GM21737 (cell line): ENCODE data around the gene TMEM45B.
"Not testable (repeated sequence)": the region's sequence is repeated elsewhere in the genome, so short reads cannot be mapped to it uniquely, and the experiment has no call there.

ENCODE experiments used
- ATAC-seq: cut with Tn5 transposase; IDR thresholded peaks from one replicate; pipeline ENCODE4 v1.9.1; 2021; ENCODE audit warnings: mild to moderate bottlenecking, moderate library complexity; ENCODE audit not compliant: unreplicated experiment

TMEM45B gene

DNA sequence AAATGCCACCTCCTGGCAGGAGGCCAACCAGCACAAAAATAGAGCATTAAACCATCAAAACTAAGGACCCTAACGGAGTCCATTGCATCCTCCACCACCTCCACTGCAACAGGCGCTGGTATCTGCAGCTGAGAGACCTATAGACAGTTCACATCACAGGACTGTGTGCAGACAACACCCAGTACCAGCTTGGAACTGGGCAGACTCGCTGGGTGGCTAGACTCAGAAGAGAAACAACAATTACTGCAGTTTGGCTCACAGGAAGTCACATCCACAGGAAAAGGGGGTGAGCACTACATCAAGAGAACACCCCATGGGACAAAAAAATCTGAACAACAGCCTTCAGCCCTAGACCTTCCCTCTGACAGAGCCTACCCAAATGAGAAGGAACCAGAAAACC, 11.6 kb upstream of the TMEM45B start:
- no peak for ATAC-seq

DNA sequence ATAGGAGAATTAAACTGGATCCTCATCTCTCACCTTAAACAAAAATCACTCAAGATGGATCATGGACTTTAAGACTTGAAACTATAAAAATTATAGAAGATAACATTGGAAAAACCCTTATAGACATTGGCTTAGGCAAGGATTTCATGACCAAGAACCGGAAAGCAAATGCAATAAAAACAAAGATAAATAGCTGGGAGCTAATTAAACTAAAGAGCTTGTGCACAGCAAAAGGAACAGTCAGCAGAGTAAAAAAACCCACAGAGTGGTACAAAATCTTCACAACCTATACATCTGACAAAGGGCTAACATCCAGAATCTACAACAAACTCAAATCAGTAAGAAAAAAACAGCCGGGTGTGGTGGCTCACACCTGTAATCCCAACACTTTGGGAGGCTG, 7.4 kb upstream of the TMEM45B start:
- ATAC-seq: not testable (repeated sequence)

DNA sequence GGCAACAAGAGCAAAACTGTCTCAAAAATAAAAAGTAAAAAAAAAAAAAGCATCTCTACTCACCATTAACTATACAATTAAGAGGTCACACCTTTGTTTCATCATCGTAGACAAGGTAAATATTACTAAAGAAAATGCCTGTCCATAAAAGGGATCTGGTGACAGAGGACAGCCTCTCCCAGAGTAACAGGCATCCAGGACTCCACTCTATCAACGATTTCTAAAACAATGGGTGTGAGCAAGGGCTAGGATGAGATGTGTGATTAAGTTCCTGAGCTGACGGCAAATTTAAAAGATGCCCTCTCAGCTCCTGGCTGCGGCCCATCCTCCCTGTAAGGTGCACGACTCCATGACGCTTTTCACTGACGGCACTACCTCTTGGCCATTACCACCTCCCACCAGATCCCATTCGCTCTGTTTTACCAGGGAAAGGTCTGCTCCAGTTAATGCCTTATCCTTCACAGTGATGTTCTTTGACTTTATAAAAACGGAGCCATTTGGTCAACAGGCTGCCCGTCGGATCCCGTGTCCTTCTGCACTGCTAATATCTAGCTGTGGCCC, 2.3 kb upstream of the TMEM45B start:
- no peak for ATAC-seq

DNA sequence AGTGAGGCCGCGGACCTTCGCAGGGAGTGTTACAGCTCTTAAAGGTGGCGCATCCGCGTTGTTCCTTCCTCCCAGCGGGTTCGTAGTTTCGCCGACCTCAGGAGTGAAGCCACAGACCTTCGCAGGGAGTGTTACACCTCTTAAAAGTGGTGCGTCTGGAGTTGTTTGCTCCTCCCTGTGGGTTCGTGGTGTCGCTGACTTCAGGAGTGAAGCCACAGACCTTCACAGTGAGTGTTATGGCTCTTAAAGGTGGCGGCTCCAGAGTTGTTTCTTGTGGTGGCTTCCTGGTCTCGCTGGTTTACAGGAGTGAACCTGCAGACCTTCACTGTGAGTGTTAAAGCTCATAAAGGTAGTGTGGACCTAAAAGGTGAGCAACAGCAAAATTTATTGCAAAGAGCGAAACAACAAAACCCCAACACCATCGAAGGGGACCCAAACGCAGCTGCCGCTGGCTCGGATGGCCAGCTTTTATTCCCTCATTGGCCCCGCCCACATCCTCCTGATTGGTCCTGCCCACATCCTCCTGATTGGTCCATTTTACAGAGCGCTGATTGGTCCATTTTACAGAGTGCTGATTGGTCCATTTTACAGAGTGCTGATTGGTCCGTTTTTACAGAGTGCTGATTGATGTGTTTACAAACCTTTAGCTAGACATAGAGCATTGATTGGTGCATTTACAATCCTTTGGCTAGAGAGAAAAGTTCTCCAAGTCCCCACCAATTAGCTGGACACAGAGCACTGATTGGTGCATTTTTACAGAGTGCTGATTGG, 1.2 kb upstream of the TMEM45B start:
- no peak for ATAC-seq

DNA sequence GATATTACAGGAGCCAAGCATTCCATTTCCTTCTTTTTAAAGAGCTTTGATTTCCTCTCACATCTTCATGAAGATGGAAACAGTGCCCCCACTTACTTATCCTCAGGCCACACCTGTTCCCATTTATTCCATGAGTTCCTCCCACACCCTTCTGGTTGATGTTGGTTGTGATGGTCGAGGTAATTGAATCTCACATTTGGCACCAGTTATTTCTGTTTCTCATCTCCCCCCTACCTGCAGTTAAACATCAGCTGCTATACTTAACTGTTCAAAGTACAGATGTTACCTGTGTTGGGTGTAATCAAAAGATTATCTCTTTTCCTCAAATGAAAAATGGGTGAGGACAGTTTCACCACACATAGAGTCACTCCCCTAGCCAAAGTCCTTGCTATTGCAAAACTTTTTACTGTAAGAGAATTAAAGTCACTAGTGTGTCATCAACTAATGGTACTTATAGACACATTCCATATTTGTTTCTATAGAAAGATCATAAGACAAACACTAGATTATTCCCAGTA, 1.9 kb downstream of the TMEM45B start:
- ATAC-seq: no peak

DNA sequence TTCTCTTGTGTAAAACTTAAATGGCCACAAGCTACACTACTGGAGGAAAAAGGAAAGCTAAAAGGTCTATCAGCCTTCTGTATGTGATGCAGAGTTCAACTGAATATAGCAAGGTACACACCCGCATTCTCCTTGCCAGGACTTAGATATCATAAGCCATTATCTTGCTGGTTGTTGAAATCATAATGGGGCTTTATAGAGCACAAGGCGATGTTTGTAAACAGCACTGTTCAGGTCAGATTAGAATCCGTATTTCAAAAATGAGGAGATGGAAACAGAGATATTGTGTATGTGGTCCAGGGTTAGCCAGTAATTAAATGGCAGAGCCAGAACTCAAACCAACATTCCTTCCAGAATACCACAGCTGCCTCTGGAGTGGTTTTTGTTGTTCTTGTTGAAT, 2.6 kb downstream of the TMEM45B start:
- not testable (repeated sequence) for ATAC-seq

DNA sequence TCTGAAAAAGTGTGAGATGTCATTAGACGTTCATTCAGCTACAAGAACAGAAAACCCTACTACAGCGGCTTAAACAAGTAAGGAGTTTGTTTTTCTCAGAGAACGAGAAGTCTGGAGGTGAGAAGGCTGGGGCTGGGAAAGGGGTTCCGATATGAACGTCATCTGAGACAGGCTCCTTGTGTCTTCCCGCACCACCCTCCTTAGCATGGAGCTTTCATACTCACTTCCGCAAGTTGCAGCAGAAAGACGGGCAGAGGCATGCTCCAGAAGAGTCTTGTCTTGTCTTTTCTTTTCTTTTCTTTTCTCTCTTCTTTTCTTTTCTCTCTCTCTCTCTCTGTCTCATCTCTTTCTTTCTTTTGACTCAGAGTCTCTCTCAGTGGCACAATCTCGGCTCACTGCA, 3.6 kb downstream of the TMEM45B start:
- ATAC-seq: no peak

DNA sequence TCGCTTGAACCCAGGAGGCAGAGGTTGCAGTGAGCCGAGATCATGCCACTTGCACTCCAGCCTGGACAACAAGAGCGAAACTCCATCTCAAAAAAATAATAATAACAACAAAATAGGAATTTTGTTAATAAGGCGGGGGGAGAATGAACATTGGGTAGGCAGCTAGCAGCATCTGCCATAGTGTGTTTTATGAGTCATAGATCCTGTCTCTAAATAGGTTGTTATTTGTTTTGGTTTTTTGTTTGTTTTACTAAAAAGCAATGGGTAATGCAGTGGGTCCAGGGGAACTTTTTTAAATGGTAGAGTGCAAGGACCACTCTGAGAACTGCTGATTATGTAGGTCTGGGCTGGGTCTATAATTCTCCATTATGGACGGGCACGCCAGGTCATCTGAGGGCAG, 4.6 kb downstream of the TMEM45B start:
- ATAC-seq: not testable (repeated sequence)

DNA sequence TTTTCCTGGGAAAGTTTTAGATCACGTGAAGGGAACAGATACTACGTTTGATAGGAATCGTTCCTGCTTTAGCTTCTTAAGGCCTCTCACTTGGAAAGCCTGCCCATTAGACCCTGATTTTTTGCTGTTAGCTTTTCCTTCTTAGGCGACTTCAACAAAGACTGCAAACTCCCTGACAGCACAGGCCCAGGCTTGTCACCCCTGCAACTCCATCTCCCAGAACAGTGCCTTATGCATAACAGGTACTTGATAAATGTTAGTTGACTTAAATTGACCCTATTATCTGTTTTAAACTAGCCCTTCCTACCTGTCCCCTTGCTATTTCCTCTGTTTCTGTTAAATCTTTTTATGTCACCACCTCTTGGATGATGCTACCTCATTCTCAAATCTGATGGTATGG, 7.6 kb downstream of the TMEM45B start:
- not testable (repeated sequence) for ATAC-seq

DNA sequence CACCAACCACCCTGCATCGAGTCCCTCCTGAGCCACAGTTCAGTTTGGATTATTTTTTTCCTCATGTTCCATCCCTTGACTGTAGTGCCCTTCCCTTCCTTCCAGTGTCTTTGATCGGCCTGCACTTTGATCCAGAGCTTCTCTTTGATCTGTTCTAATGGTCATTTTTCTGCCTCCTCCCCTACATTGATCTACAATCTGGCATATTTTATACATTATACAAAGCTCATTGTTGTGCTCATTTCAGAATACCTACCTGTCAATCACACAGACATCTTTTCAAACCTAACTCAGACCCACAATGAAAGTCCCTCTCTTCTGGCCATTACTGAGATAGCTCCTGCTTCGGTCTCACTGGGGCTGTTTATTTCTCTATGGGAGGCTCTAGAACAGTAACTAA, 8.2 kb downstream of the TMEM45B start:
- ATAC-seq: not testable (repeated sequence)

DNA sequence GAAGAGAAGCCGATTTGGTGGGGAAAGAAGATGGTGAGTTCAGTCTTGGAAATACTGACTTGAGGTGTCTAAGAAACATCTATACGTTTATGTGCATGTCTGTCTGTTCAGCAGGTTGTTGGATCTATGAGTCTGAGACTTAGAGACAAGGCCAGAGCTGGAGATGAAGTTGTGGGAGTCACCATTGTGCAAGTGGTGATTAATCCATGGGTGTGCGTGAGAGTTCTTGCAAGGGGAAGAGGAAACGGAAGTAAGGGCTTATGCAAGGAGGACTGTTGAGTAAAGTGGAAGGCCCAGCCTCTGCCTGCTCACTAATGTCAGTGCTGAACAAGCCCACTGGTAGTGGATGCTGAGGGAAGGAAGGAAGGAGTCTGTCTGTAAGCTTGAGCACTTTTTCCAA, 9.7 kb downstream of the TMEM45B start:
- no peak for ATAC-seq

DNA sequence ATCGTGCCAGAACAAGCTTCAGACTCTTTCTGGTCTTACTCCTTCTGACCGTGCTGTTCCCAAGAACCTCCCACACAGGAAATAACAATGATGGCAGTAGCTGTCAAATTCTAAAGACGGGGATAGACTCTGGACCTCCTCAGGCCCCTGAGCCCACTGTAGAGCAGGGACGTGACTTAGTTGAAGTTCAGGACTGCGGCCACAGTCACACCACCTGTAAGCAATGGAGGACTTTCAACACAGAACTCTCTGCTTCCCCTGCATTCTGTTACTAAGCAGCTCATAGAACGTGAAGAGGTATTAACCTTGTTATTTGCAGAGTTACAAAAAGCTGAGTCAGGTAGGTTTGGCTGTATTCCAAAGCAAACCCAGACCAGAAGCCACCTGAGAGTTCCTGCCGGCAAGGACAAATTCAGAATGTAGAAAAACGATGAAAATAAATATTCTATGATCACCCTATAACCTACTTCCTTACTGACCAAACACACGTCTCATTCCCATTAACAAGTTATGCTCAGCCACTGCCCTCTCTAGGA, 12.7 kb downstream of the TMEM45B start:
- no peak for ATAC-seq

DNA sequence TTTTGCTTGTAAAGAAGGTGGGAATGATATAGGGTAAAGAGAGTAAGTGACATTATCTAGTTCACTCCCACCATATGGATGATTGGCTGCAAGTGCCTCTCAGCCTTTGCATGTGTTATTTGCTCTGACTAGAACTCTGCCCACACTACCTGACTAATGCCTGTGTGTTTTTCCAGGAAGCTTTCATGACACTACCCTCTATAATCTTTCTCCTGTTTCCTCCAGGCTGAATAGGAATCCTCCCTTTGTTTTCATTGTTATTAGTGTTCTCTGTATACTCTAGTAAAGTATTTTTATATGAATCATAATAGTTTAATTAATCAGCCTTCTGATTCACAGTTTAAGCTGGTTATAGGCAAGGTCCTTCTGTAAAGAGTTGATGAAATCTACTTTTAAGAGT, 13.8 kb downstream of the TMEM45B start:
- ATAC-seq: not testable (repeated sequence)

DNA sequence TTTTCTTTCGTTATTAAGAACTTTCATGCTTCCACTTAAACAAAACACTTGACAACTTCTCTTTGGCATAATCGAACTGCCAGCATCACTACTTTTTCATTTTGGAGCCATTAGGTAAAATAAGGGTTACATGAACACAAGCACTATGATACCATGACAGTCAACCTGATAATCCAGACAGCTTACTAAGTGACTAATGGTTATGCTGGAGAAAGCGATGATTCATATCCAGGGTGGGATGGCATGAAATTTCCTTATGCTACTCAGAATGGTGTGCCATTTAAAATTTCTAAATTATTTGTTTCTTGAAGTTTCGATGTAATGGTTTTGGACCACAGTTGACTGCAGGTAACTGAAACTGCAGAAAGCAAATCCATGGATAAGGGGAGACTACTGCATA, 15.6 kb downstream of the TMEM45B start:
- ATAC-seq: not testable (repeated sequence)

DNA sequence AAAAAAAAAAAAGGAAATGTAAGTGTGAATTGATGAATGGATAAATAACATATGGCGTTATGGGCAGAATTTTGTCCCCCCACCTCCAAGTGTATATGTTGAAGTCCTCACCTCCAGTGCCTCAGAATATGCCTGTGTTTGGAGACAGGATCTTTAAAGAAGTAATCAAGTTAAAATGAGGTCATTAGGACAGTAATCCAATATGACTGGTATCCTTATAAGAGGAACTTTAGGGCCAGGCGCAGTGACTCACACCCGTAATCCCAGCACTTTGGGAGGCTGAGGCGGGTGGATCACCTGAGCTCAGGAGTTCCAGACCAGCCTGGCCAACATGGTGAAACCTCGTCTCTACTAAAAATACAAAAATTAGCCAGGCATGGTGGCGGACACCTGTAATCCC, 17.6 kb downstream of the TMEM45B start:
- not testable (repeated sequence) for ATAC-seq

DNA sequence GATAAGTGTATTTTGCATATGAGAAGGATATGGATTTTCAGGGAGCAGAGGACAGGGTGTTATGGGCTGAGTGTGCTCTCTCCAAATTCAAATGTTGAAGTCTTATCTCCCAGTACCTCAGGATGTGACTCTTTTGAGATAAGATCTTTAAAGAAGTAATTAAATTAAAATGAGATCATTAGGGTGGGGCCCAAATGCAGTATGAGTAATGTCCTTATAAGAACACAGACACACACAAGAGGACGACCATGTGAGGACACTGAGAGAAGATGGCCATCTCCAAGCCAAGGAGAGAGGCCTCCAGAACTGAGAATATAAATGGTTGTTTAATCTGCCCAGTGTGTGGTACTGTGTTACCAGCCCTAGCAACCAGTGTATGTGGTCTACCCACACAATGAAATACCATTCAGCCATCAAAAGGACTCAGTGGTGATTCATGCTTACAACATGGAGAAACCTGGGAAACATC, 20.8 kb downstream of the TMEM45B start:
- ATAC-seq: not testable (repeated sequence)

DNA sequence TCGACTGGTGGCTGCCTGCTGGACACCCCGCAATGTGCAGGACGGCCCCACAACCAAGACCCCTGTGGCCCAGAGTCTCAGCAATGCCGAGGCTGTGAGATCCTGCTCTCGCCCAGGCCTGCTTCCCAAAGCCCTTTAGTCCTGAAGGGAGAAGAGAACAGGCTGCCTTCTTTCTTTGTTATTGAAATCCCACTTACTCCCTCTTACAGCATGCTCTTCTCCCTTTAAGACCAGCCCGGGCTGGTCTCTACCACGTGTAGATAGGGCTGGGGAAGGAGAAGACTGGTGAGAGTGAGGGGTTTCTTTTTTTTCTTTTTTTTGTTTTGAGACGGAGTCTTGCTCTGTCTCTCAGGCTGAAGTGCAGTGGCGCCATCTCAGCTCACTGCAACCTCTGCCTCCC, 21.3 kb downstream of the TMEM45B start:
- no peak for ATAC-seq

DNA sequence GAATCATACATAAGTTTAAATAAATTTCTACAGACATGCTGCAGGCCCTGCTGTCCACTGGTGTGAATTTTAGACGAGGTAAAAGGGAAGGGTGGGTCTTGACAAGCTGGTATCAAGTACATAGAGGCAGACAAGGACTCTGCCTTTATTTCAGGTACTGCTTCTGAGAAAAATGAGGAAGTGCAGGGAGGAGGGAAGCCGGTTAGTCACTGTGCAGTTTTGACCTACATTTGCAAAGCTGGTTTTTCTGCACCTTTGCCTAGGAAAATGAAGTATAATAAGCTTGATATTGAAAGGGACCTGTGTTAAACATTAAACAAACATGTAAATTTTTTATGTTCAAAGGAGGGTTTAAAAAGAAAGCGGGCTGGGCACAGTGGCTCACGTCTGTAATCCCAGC, 24.6 kb downstream of the TMEM45B start:
- no peak for ATAC-seq

DNA sequence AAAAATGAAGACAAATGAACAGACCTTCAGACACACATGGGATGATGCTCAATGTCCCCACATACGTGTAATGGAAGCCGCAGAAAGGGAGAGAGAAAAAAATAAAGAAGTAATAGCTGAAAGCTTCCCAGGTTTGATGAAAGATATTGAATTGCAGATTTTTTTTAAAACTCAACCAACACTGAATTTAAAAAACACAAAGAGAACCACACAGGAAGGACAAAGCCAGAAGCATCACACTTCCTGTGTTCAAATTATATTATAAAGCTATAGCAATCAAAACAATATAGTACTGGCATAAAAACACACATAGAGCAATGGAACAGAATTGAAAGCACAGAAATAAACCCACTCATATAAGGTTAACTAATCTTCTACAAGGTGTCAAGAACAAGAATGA, 26.5 kb downstream of the TMEM45B start:
- ATAC-seq: no peak

DNA sequence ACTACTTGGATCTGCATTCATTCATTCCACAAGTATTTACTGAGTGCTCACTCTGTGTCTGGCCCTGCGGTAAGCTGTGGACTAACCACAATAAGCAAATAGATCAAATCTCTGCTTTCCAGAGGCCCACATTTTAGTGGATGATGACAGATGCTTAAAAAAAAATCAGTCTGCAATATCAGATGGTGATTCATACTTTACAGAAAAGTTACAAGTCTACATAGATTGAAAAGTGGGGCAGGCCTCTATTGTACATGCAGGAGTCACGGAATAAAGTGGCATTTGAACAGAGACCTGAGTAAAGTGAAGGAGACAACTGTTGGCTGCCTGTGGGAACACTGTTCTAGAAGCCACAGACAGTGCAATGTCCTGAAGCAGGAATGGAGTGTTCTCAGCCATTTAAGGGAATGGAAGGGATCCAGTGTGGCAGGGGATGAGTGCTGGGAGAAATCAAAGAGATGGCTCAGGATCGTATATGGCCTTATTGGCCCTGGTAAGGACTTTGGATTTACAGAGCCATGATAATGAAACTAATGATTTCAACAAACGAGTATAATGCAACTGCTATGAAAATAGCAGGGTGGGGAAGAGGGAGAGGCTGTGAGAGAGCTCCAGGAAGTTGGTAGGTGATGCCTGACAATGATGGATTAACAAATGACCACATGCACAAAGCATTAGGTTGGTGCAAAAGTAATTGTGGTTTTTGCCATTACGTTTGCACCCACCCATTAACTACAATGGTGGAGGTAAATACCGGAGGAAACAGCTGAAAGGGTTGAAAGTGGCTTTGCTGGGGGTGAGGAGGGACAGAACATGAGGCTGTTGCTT, 31.1 kb downstream of the TMEM45B start:
- ATAC-seq: no peak

DNA sequence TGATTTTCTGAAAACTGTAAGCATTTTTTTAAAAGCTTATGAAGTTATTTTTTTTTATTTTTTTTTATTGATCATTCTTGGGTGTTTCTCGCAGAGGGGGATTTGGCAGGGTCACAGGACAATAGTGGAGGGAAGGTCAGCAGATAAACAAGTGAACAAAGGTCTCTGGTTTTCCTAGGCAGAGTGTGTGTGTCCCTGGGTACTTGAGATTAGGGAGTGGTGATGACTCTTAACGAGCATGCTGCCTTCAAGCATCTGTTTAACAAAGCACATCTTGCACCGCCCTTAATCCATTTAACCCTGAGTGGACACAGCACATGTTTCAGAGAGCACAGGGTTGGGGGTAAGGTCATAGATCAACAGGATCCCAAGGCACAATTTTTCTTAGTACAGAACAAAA, 31.7 kb downstream of the TMEM45B start:
- ATAC-seq: not testable (repeated sequence)
